Coronary artery (tissue), 2 donors: Measurements from ENCODE around the gene EDRF1.
A peak's percentile ranks its signal among the peaks of the same experiment; 100 is the strongest.

Experiments
- DNase-seq: peaks from one replicate; pipeline ENCODE4 v3.0.0-alpha.2; 2017; ENCODE audit warnings: low spot score
- H3K27ac ChIP-seq, 2 donors: fragments of 200-600 bp; sonication (generic); one replicate each; pipeline ENCODE4 v1.5.1; 2016 to 2019
- H3K4me3 ChIP-seq: fragments of 200-600 bp; sonication (generic); 2 replicates; pipeline ENCODE4 v1.5.1; 2016; ENCODE audit warnings: mild to moderate bottlenecking, moderate library complexity
- TF ChIP-seq, protein P1 (sequence below): fragments of 200-600 bp; sonication (generic); IDR thresholded peaks from one replicate; pipeline ENCODE4 v1.5.1; 2019; ENCODE audit warnings: antibody characterized with exemption

Gene EDRF1, protein sequence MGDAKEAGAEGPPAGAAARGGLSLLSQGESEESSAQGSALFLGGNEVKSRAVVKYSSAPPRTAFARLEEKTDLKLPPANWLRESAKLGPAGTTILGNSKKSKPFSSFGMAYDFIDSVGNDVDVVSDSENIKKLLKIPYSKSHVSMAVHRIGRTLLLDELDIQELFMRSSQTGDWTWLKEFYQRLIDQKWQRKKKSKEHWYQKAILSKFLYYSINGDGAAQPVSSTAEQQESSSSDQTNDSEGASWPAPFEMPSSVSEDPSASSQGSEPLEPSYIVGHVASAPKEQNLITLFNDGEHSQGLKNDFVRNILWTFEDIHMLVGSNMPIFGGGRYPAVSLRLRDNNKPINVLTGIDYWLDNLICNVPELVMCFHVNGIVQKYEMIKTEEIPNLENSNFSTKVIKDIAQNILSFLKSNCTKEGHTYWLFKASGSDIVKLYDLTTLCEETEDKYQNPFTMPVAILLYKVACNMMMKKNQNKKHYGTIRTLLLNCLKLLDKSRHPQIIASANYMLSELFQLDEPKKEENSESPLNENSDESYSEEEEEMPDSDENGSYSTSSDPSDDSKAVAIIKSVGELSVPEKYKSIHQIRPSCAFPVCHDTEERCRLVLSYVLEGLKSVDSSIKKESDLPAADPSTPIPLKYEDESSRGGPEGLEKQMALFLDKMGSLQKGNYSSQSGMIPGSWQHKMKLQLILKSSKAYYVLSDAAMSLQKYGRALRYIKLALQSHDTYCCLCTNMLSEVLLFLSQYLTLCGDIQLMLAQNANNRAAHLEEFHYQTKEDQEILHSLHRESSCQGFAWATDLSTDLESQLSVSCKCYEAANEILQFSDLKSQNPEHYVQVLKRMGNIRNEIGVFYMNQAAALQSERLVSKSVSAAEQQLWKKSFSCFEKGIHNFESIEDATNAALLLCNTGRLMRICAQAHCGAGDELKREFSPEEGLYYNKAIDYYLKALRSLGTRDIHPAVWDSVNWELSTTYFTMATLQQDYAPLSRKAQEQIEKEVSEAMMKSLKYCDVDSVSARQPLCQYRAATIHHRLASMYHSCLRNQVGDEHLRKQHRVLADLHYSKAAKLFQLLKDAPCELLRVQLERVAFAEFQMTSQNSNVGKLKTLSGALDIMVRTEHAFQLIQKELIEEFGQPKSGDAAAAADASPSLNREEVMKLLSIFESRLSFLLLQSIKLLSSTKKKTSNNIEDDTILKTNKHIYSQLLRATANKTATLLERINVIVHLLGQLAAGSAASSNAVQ

GRCh38 chr10:125719173-125720001 is at the start of gene EDRF1:
Gene EDRF1, plus strand, starts transcription at chr10:125719709. Its CDS starts 99 bp downstream, at chr10:125719808.
- peak within 1 kb of the TSS; percentile 100 for H3K4me3 ChIP-seq
- peak within 1 kb of the TSS; percentile 77 to 95 for H3K27ac ChIP-seq
- peak; percentile 100 for DNase-seq
- TF ChIP-seq, protein P1, sequence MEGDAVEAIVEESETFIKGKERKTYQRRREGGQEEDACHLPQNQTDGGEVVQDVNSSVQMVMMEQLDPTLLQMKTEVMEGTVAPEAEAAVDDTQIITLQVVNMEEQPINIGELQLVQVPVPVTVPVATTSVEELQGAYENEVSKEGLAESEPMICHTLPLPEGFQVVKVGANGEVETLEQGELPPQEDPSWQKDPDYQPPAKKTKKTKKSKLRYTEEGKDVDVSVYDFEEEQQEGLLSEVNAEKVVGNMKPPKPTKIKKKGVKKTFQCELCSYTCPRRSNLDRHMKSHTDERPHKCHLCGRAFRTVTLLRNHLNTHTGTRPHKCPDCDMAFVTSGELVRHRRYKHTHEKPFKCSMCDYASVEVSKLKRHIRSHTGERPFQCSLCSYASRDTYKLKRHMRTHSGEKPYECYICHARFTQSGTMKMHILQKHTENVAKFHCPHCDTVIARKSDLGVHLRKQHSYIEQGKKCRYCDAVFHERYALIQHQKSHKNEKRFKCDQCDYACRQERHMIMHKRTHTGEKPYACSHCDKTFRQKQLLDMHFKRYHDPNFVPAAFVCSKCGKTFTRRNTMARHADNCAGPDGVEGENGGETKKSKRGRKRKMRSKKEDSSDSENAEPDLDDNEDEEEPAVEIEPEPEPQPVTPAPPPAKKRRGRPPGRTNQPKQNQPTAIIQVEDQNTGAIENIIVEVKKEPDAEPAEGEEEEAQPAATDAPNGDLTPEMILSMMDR, result no peak

- TF ChIP-seq, protein P1, result no peak
- Histone ChIP-seq H3K27ac (no peak overlapping the region), H3K4me3 (no peak overlapping the region)
- no peak for DNase-seq
These were observed 46.6 kb upstream of the EDRF1 start for GRCh38 chr10:125672884-125673283.

- DNase-seq, result no peak
- no peak overlapping the region for H3K4me3 ChIP-seq
- TF ChIP-seq, protein P1, result no peak
- H3K27ac ChIP-seq, result no peak overlapping the region
These were observed 40.1 kb upstream of the EDRF1 start for GRCh38 chr10:125679436-125679835.

- Histone ChIP-seq H3K27ac (no peak within 1 kb of the TSS), H3K4me3 (no peak within 1 kb of the TSS)
- TF ChIP-seq, protein P1, result no peak
- DNase-seq, result no peak
These were observed 36.4 kb upstream of the EDRF1 start, which contains the start of gene TEX36 for GRCh38 chr10:125683063-125683462. Gene TEX36, minus strand, starts transcription at chr10:125683163. Its CDS starts 174 bp downstream, at chr10:125682989.

DNA sequence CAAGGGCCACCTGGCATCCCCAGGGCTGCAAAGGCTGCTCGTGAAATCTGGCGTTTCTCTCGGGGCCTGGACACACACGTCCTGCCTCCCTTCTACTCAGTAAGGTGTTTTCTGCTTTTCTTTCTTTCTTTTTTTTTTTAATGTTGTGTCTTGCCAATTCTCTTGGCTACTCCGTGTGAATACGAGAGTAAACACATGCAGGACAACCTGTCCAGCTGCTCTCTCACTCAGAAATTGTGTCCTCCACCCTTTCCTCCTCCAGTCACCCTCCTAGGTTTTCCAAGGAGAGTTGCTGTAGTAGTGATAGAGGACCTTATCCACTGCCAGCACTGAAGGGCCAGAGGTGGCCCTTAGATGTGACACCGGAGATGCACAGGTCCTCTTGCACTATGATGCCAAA is 35.7 kb upstream of the EDRF1 start:
- TF ChIP-seq, protein P1, result no peak
- DNase-seq, result no peak
- Histone ChIP-seq H3K27ac (no peak overlapping the region), H3K4me3 (no peak overlapping the region)

DNA sequence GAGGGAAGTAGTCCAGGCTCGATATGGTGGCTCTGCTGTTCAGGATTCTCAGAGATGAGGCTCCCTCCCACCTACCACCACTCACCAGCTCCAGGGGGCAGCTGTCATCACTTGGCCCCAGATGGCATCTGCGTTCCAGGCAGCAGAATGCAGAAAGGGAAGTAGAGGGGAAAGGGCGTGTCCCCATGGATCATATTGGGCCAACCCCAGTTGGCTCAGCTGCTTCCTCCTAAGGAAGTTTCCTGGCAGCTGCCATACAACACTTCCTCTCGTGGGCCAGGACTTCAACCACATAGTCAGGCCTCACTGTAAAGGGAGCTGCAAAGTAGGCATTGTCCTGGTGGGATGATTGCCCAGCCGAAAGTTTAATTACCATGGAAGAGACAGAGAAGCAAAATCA is 34.9 kb upstream of the EDRF1 start:
- Histone ChIP-seq H3K27ac (no peak overlapping the region), H3K4me3 (no peak overlapping the region)
- TF ChIP-seq, protein P1, result no peak
- DNase-seq, result no peak
